Central memory CD8-positive, alpha-beta T cell (primary cell): ENCODE data around the gene SLC1A1.

ENCODE experiments used
- ATAC-seq: fragments of 150-1000 bp; cut with Tn5 transposase; replicated peaks from 2 replicates; pipeline ENCODE4 v1.10.0; 2022; ENCODE audit warnings: mild to moderate bottlenecking, moderate FRiP score, moderate number of reproducible peaks; ENCODE audit not compliant: poor library complexity, severe bottlenecking; ENCODE audit errors: extremely low read depth
- DNase-seq, 2 donors: peaks; one replicate each; pipeline ENCODE4 v3.0.0; 2021; ENCODE audit warnings: low spot score in 2 of 2
- H3K27ac Mint-ChIP-seq: one replicate; pipeline ENCODE4 v1.8.0; 2022; ENCODE audit warnings: low read depth, mild to moderate bottlenecking, moderate library complexity, mixed read lengths
- H3K27me3 Mint-ChIP-seq: one replicate; pipeline ENCODE4 v1.8.0; 2022; ENCODE audit warnings: mixed read lengths
- H3K36me3 Mint-ChIP-seq: one replicate; pipeline ENCODE4 v1.8.0; 2022; ENCODE audit warnings: mild to moderate bottlenecking, moderate library complexity, mixed read lengths; ENCODE audit not compliant: insufficient read depth
- H3K4me1 Mint-ChIP-seq: one replicate; pipeline ENCODE4 v1.8.0; 2022; ENCODE audit warnings: mixed read lengths
- H3K4me3 Mint-ChIP-seq: one replicate; pipeline ENCODE4 v1.8.0; 2022; ENCODE audit warnings: mild to moderate bottlenecking, moderate library complexity, mixed read lengths
- H3K9me3 Mint-ChIP-seq: one replicate; pipeline ENCODE4 v1.8.0; 2022; ENCODE audit warnings: mixed read lengths

Gene SLC1A1

GRCh38 chr9:4489919-4490704 lies at the start of gene SLC1A1:
TSS of gene SLC1A1 (plus strand) at chr9:4490468. CDS start at chr9:4490680, 212 bp downstream.
- no peaks in the 10 kb centered on the region for H3K9me3 Mint-ChIP-seq
- H3K27ac Mint-ChIP-seq: peak within 1 kb of the TSS; percentile 70
- H3K27me3 Mint-ChIP-seq: peaks cover 45% of the 10 kb centered on the region
- no peak for DNase-seq
- H3K4me3 Mint-ChIP-seq: peak within 1 kb of the TSS; percentile 81
- peaks cover 20% of the 10 kb centered on the region for H3K4me1 Mint-ChIP-seq
- peaks cover 2% of the 10 kb centered on the region for H3K36me3 Mint-ChIP-seq
- ATAC-seq: peak; percentile 60

GRCh38 chr9:4442806-4443205 lies 47.5 kb upstream of the SLC1A1 start:
- Mint-ChIP-seq H3K27me3 (peaks cover 41% of the 10 kb centered on the region), H3K36me3 (no peaks in the 10 kb centered on the region), H3K4me3 (no peak overlapping the region), H3K27ac (no peak overlapping the region), H3K4me1 (no peaks in the 10 kb centered on the region), H3K9me3 (no peaks in the 10 kb centered on the region)
- DNase-seq (no peak), ATAC-seq (no peak)

GRCh38 chr9:4443439-4443838 lies 46.8 kb upstream of the SLC1A1 start:
- no peaks in the 10 kb centered on the region for H3K9me3 Mint-ChIP-seq
- no peak for DNase-seq

GRCh38 chr9:4461437-4461836 lies 28.8 kb upstream of the SLC1A1 start:
- Mint-ChIP-seq H3K27ac (no peak overlapping the region), H3K36me3 (no peaks in the 10 kb centered on the region), H3K4me1 (no peaks in the 10 kb centered on the region), H3K9me3 (no peaks in the 10 kb centered on the region), H3K4me3 (no peak overlapping the region), H3K27me3 (peaks cover 22% of the 10 kb centered on the region)
- no peak for ATAC-seq
- no peak for DNase-seq

More at GRCh38 chr9:4443439-4443838, 46.8 kb upstream of the SLC1A1 start:
- H3K4me3 Mint-ChIP-seq: no peak overlapping the region
- no peak for ATAC-seq
- H3K36me3 Mint-ChIP-seq: peaks cover 2% of the 10 kb centered on the region
- peaks cover 47% of the 10 kb centered on the region for H3K27me3 Mint-ChIP-seq
- H3K4me1 Mint-ChIP-seq: no peaks in the 10 kb centered on the region
- no peak overlapping the region for H3K27ac Mint-ChIP-seq

GRCh38 chr9:4463824-4464223 lies 26.4 kb upstream of the SLC1A1 start:
- ATAC-seq: no peak

GRCh38 chr9:4464911-4465513 lies 25.3 kb upstream of the SLC1A1 start:
- Mint-ChIP-seq H3K4me1 (no peaks in the 10 kb centered on the region), H3K27ac (no peak overlapping the region), H3K9me3 (no peaks in the 10 kb centered on the region), H3K4me3 (no peak overlapping the region), H3K27me3 (peaks cover 26% of the 10 kb centered on the region), H3K36me3 (no peaks in the 10 kb centered on the region)
- DNase-seq (no peak), ATAC-seq (no peak)

More at GRCh38 chr9:4463824-4464223, 26.4 kb upstream of the SLC1A1 start:
- H3K27ac Mint-ChIP-seq: no peak overlapping the region
- no peaks in the 10 kb centered on the region for H3K9me3 Mint-ChIP-seq
- no peaks in the 10 kb centered on the region for H3K36me3 Mint-ChIP-seq
- no peaks in the 10 kb centered on the region for H3K4me1 Mint-ChIP-seq
- H3K4me3 Mint-ChIP-seq: no peak overlapping the region
- peaks cover 26% of the 10 kb centered on the region for H3K27me3 Mint-ChIP-seq
- DNase-seq: no peak

- no peak overlapping the region for H3K4me3 Mint-ChIP-seq
These were observed 24.4 kb upstream of the SLC1A1 start for GRCh38 chr9:4465910-4466309.

GRCh38 chr9:4475301-4475700 lies 15.0 kb upstream of the SLC1A1 start:
- peaks cover 5% of the 10 kb centered on the region for H3K9me3 Mint-ChIP-seq
- no peaks in the 10 kb centered on the region for H3K4me1 Mint-ChIP-seq
- DNase-seq (no peak), ATAC-seq (no peak)
- peaks cover 9% of the 10 kb centered on the region for H3K27me3 Mint-ChIP-seq
- H3K36me3 Mint-ChIP-seq: no peaks in the 10 kb centered on the region
- no peak overlapping the region for H3K27ac Mint-ChIP-seq
- no peak overlapping the region for H3K4me3 Mint-ChIP-seq

More at GRCh38 chr9:4465910-4466309, 24.4 kb upstream of the SLC1A1 start:
- H3K36me3 Mint-ChIP-seq: no peaks in the 10 kb centered on the region
- H3K4me1 Mint-ChIP-seq: no peaks in the 10 kb centered on the region
- no peak for DNase-seq
- H3K9me3 Mint-ChIP-seq: no peaks in the 10 kb centered on the region
- peaks cover 25% of the 10 kb centered on the region for H3K27me3 Mint-ChIP-seq
- no peak for ATAC-seq
- peak overlapping the region; percentile 36 for H3K27ac Mint-ChIP-seq

GRCh38 chr9:4486176-4486575 lies 4.1 kb upstream of the SLC1A1 start:
- H3K9me3 Mint-ChIP-seq: no peaks in the 10 kb centered on the region
- no peak overlapping the region for H3K27ac Mint-ChIP-seq
- H3K4me3 Mint-ChIP-seq: no peak overlapping the region
- H3K36me3 Mint-ChIP-seq: peaks cover 2% of the 10 kb centered on the region
- peaks cover 12% of the 10 kb centered on the region for H3K4me1 Mint-ChIP-seq
- H3K27me3 Mint-ChIP-seq: peaks cover 18% of the 10 kb centered on the region
- DNase-seq (no peak), ATAC-seq (no peak)

GRCh38 chr9:4489562-4489918 lies 728 bp upstream of the SLC1A1 start:
- Mint-ChIP-seq H3K27me3 (peaks cover 39% of the 10 kb centered on the region), H3K27ac (no peak overlapping the region), H3K4me1 (peaks cover 20% of the 10 kb centered on the region)

GRCh38 chr9:4490705-4491625 lies 697 bp downstream of the SLC1A1 start:
- Mint-ChIP-seq H3K27me3 (peaks cover 53% of the 10 kb centered on the region), H3K4me1 (peaks cover 20% of the 10 kb centered on the region)

More at GRCh38 chr9:4489562-4489918, 728 bp upstream of the SLC1A1 start:
- Mint-ChIP-seq H3K36me3 (peaks cover 2% of the 10 kb centered on the region), H3K4me3 (peak overlapping the region; percentile 81), H3K9me3 (no peaks in the 10 kb centered on the region)
- ATAC-seq (no peak), DNase-seq (no peak)

GRCh38 chr9:4491626-4491975 lies 1.3 kb downstream of the SLC1A1 start:
- Mint-ChIP-seq H3K27me3 (peaks cover 60% of the 10 kb centered on the region), H3K36me3 (peaks cover 4% of the 10 kb centered on the region), H3K4me1 (peaks cover 14% of the 10 kb centered on the region), H3K4me3 (peak overlapping the region; percentile 81), H3K27ac (peak overlapping the region; percentile 70), H3K9me3 (no peaks in the 10 kb centered on the region)
- ATAC-seq (no peak), DNase-seq (no peak)

More at GRCh38 chr9:4490705-4491625, 697 bp downstream of the SLC1A1 start:
- ATAC-seq: peak; percentile 27
- Mint-ChIP-seq H3K9me3 (no peaks in the 10 kb centered on the region), H3K27ac (peak overlapping the region; percentile 70), H3K4me3 (peak overlapping the region; percentile 81), H3K36me3 (peaks cover 4% of the 10 kb centered on the region)
- no peak for DNase-seq
